Panc1 (cell line): ENCODE results near the gene SCARB2. TPM values are rescaled to one million over a fixed set of nuclear protein-coding genes. Genes with fewer than 3 reads are reported as not detected.

Experiments used
- ATAC-seq: fragments of 200-7000 bp; cut with Tn5 transposase; 2 replicates; pipeline ENCODE4 v1.9.1; 2020; ENCODE audit warnings: mild to moderate bottlenecking, moderate library complexity
- BruUV-seq: library from RNA; stranded (reverse); fragments of 400-500 nt; replicated peaks from 2 replicates; lab custom pipeline; 2021; lab: Mats Ljungman, UMichigan
- CTCF ChIA-PET: fragments of 300-600 bp; sonication (Branson Sonifier 250); formaldehyde crosslinking; loops from one replicate; lab custom pipeline; 2022; ENCODE audit warnings: antibody characterized with exemption; lab: Charles Lee
- POLR2A ChIA-PET: fragments of 300-600 bp; sonication (Branson Sonifier 250); formaldehyde crosslinking; loops from one replicate; lab custom pipeline; 2022; ENCODE audit warnings: antibody characterized with exemption; lab: Charles Lee
- DNase-seq: peaks from one replicate; pipeline ENCODE4 v3.0.0-alpha.2; 2010; ENCODE audit warnings: low read depth, low spot score
- H3K27ac ChIP-seq: 2 replicates; pipeline ENCODE4 v1.5.1; 2011; ENCODE audit warnings: mild to moderate bottlenecking, low read length, inconsistent platforms
- H3K27me3 ChIP-seq: fragments of 200-500 bp; sonication (Bioruptor generic); 2 replicates; pipeline ENCODE4 v1.6.0; 2014; ENCODE audit warnings: low read length, inconsistent platforms; ENCODE audit not compliant: control insufficient read depth, insufficient read depth
- H3K36me3 ChIP-seq: fragments of 200-500 bp; sonication (Bioruptor generic); 2 replicates; pipeline ENCODE4 v1.5.1; 2014; ENCODE audit warnings: inconsistent platforms, mild to moderate bottlenecking, low read length, moderate library complexity; ENCODE audit not compliant: control insufficient read depth, insufficient read depth
- H3K4me1 ChIP-seq: 2 replicates; pipeline ENCODE4 v1.5.1; 2011; ENCODE audit warnings: inconsistent platforms, mild to moderate bottlenecking, low read length, moderate library complexity; ENCODE audit not compliant: control insufficient read depth, insufficient read depth
- H3K4me3 ChIP-seq, 2 experiments: 2 replicates each; pipeline ENCODE4 v1.5.1; 2011 to 2012; ENCODE audit warnings: low read depth in 2 of 2, low read length in 2 of 2, mild to moderate bottlenecking in 2 of 2, inconsistent platforms in 1 of 2, moderate library complexity in 1 of 2
- H3K9me3 ChIP-seq: fragments of 200-500 bp; sonication (Bioruptor generic); 2 replicates; pipeline ENCODE4 v1.5.1; 2014; ENCODE audit warnings: low read depth, mild to moderate bottlenecking, inconsistent platforms, low read length, moderate library complexity; ENCODE audit not compliant: control insufficient read depth, insufficient read depth
- POLR2AphosphoS5 ChIP-seq: IDR thresholded peaks from 2 replicates; pipeline ENCODE4 v1.6.1; 2012; ENCODE audit warnings: mild to moderate bottlenecking, low read depth, low read length, moderate library complexity
- REST ChIP-seq, 2 experiments: IDR thresholded peaks; 2 replicates each; pipeline ENCODE4 v1.6.1; 2011 to 2012; ENCODE audit warnings: low read depth in 2 of 2, control low read depth in 1 of 2, low read length in 1 of 2, mild to moderate bottlenecking in 1 of 2, moderate library complexity in 1 of 2; ENCODE audit not compliant: insufficient read depth in 1 of 2
- SIN3A ChIP-seq: IDR thresholded peaks from 2 replicates; pipeline ENCODE4 v1.6.1; 2012; ENCODE audit warnings: low read depth, mild to moderate bottlenecking, low read length, moderate library complexity, borderline replicate concordance; ENCODE audit not compliant: insufficient read depth
- TCF7L2 ChIP-seq: IDR thresholded peaks from 2 replicates; pipeline ENCODE4 v1.6.1; 2011; ENCODE audit warnings: mild to moderate bottlenecking, low read depth, low read length, inconsistent platforms
- in situ Hi-C: cut with HindIII; loops from 2 replicates; pipeline ENCODE4 v1.10.0; 2016; ENCODE audit warnings: low sequenced_read_pairs, low pct_unique_long_range_greater_than_20kb
- intact Hi-C: fragments of 100-400 bp; cut with micrococcal nuclease; formaldehyde crosslinking; loops from one replicate; pipeline ENCODE4 v1.10.0; 2022; ENCODE audit not compliant: unreplicated experiment
- total RNA-seq: library from RNA; stranded (reverse); gene quantifications from one replicate; pipeline ENCODE4 v1.2.1, GENCODE V29; 2021; ENCODE audit not compliant: unreplicated experiment
- TF ChIP-seq, protein P1 (sequence below): fragments of 450-650 bp; IDR thresholded peaks from 2 replicates; pipeline ENCODE4 v1.5.1; 2017; ENCODE audit warnings: mild to moderate bottlenecking

Gene SCARB2
- total RNA-seq, 1 experiment from 2014 or later = 59.4 TPM

DNA sequence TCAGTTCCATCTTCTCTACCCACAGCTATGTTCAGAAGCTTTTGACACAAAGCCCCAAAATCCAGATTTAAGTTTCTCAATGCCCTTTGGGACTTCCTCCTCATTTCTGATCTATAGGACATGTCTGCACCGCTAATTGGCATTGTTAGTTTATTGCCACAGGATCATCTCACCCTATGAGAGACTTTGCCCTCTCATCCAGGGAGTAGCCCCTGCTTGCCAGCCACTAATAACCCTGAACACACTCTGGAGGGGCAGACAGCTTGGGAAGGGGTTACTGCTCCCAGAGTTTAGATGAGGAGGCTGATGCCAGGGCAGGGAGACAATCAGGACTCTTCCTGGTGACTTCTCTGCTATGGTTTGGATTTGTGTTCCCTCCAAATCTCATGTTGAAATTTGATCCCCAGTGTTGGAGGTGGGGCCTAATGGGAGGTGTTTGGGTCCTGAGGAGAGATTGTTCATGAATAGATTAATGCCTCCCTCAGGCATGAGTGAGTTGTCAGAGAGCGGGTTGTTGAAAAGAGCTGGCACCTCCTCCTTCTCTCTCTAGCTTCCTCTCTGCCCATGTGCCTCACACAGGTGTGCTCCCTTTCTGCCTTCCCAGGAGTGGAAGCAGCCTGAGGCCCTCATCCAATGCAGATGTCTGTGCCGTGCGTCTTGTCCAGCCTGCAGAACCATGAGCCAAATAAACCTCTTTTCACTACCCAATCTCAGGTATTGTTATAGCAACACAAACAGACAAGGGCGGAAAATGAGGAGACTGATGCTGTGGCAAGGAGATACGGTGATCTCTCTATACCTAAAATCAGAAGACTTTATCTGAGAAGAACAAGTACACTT lies 3.6 kb upstream of the SCARB2 start:
- BruUV-seq = no TSS peak

GRCh38 chr4:76216524-76216923 lies 2.9 kb upstream of the SCARB2 start:
- no TSS peak for BruUV-seq
- intact Hi-C loops = no loop called here
- ChIA-PET CTCF (no interaction called here), POLR2A (no interaction called here)
- no peak for DNase-seq
- no peaks in the 10 kb centered on the region for H3K36me3 ChIP-seq
- H3K4me3 ChIP-seq = no peak overlapping the region
- no peak overlapping the region for H3K27ac ChIP-seq
- H3K9me3 ChIP-seq = no peaks in the 10 kb centered on the region
- H3K4me1 ChIP-seq = peaks cover 15% of the 10 kb centered on the region
- no peak for TF ChIP-seq SIN3A
- no peak for TF ChIP-seq REST (IDR thresholded peaks at IDR 0.05; ENCODE audit: insufficient read depth in 1 of 2, low read depth in 2 of 2, low read length in 1 of 2)
- no peak for TF ChIP-seq POLR2AphosphoS5
- no peak for TF ChIP-seq TCF7L2
- TF ChIP-seq, protein P1, sequence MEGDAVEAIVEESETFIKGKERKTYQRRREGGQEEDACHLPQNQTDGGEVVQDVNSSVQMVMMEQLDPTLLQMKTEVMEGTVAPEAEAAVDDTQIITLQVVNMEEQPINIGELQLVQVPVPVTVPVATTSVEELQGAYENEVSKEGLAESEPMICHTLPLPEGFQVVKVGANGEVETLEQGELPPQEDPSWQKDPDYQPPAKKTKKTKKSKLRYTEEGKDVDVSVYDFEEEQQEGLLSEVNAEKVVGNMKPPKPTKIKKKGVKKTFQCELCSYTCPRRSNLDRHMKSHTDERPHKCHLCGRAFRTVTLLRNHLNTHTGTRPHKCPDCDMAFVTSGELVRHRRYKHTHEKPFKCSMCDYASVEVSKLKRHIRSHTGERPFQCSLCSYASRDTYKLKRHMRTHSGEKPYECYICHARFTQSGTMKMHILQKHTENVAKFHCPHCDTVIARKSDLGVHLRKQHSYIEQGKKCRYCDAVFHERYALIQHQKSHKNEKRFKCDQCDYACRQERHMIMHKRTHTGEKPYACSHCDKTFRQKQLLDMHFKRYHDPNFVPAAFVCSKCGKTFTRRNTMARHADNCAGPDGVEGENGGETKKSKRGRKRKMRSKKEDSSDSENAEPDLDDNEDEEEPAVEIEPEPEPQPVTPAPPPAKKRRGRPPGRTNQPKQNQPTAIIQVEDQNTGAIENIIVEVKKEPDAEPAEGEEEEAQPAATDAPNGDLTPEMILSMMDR = no peak
- ATAC-seq = no peak
- H3K27me3 ChIP-seq = no peaks in the 10 kb centered on the region
- in situ Hi-C loops = no loop called here

More for the DNA sequence above, 3.6 kb upstream of the SCARB2 start:
- DNase-seq = no peak
- intact Hi-C loops (no loop called here), in situ Hi-C loops (no loop called here)
- ATAC-seq = no peak
- Histone ChIP-seq H3K4me3 (no peak overlapping the region), H3K27ac (no peak overlapping the region), H3K27me3 (no peaks in the 10 kb centered on the region), H3K9me3 (no peaks in the 10 kb centered on the region), H3K36me3 (no peaks in the 10 kb centered on the region), H3K4me1 (peaks cover 8% of the 10 kb centered on the region)
- TF ChIP-seq POLR2AphosphoS5 = no peak
- TF ChIP-seq, protein P1 = no peak
- TF ChIP-seq SIN3A = no peak
- TF ChIP-seq TCF7L2 = no peak
- no peak for TF ChIP-seq REST (IDR thresholded peaks at IDR 0.05; ENCODE audit: insufficient read depth in 1 of 2, low read depth in 2 of 2, low read length in 1 of 2)
- CTCF ChIA-PET = no interaction called here
- POLR2A ChIA-PET = no interaction called here
